Activated CD4-positive, alpha-beta T cell treated with anti-CD3 and anti-CD28 coated beads, Interleukin-2, amount 50 U/mL, for 4 hours (primary cell): ENCODE results near the gene SLC25A26.

Source experiments
- DNase-seq, 2 experiments: peaks; one replicate each; pipeline ENCODE4 v3.0.0-alpha.2; 2020

SLC25A26 gene

DNA sequence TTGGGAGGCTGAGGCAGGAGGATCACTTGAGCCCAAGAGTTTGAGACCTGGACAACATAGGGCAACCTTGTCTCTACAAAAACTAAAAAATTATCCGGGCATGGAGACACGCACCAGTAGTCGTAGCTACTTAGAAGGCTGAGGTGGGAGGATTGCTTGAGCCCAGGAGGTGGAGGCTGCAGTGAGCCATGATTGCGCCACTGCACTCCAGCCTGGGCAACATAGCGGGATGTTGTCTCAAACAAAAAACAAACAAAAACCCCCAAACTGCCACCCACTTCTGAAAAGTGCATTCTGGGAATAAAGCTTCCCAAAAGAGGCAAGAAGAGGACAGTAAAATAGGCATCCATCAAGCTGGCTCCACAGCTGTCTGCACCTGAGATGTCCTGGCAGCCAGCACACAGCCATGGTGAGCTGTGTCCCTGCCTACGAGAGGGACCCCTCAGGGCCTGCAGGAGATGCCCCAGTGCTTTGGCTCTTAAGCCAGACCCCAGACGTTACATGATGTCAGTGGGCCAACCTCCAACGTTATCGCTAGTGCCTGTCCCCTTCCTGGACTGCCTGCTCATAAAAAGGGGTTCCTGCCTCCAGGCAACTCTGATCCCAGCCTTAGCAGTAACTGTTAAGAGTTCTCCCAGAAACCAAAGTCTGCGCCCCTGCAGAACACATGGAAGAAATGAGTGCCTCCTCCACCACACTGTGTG, 178.9 kb downstream of the SLC25A26 start:
- DNase-seq: no peak

DNA sequence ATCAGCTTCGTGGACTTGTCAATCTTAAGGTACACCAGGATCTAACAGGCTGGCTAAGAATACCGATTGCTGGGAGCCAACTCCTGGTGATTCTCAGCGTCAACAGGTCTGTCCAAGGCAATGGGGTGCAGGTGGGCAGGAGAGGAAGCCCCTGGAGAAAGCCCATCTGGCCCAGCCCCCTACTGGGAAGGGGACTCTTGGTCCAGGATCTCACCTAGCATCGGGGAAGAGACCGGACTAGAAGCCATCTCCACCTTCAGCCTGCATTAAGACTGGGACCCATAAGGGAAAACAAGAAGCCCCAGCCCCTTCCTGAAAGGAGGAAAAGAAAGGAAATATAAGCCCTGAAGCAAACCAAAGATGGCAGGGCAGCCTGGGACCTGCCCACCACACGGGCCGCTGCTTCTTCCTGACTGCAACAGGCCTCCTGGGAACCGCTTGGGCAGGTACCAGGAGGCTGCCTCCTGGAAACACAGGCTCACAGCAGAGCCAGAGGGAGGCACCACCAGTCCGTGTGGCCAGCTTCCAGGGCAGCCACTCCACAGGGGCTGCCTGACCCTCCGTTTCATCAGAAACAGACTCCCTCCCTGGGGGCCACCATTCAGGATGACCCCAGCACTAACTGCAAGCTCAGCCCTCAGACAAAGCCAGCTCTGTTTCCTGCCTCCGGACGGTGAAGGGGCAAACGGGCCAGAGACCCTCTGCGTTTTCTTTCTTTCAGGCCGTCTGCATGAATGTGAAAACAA, 179.8 kb downstream of the SLC25A26 start:
- no peak for DNase-seq

DNA sequence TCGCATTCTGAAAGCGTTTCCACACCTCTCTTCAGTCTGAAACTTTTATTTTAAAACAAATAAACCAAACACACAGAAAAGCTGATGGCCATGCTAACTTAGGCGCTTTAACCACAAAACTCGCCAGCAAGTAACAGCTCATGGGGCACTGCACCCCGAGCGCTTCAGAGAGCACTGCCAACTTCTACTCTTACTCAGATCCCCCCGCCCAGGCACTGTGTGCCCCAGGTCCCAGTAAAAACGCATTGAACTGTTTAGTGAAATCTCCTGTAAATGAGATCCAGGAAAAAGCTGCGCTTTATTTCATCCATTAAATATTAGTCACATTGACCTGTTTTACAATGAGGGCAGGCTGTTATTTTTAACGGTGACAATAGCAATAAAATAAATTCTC, 180.4 kb downstream of the SLC25A26 start:
- DNase-seq: no peak

DNA sequence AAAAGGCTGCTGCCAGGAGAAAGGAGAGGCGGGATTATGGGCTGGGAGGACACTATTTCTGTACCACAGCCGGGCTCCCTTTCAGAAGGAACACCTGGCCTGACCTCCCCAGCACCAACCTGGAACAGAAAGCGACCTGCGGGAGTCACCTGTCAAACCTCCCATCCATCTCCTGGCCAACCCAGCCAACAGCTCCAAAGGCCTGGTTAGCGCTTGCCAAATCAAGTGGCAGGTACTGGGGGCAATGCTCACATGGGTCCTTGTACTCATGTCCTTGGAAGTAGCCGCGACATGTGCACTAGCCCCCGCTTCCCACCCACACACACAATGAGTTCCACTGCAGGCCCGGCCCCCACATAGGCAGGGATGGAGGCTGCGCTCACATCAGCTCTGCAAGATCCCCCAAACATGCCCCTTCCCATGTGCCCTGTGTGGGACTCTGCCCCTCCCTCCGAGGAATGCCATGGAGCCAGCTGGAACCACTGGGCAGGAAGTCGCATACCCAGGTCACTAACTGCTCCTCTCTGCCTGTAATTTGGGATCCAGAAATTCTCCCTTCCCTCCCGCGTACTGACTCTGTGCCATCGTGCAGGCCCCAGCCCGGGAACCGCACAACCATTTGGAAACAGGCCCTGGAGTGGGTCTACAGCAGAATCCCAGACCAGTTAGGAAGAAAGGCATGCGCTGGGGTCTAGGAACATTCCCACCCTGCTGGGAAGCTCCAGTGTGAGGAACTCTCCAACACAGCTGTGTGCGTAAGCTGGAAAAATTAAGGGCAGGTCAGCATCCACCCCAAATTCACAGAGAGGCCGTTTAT, 181.1 kb downstream of the SLC25A26 start:
- DNase-seq: no peak

DNA sequence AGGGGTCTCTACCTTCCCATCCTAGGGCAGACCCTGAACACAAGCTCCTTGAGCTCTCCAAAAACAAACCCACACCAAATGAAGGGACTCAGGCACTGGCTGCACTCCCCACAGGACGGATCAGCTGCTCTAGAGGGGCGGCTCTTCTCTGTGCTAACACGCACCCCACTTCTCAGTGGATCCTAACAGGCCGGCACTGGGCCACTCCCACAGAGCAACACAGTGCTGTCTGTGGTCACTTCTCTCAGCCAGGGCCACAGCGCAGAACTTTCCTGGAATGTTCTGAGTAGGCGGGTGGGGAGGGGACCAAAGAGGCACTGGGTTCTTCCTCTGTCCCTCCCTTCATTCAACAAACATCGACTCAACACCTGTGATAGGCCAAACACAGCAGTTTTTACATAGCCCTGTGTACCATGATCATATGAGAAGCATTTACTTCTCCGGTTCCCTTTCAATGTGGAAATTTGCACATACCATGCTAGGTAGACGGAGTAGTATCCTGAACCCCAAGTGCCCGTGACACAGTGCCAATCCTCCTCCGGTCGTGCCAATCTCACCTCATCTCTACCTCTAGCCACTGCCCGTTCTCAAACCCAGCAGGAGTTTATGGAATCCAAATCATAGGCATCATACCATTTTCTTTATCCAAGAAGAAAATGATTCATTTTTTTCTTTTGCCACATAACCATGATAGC, 181.9 kb downstream of the SLC25A26 start:
- DNase-seq: no peak

DNA sequence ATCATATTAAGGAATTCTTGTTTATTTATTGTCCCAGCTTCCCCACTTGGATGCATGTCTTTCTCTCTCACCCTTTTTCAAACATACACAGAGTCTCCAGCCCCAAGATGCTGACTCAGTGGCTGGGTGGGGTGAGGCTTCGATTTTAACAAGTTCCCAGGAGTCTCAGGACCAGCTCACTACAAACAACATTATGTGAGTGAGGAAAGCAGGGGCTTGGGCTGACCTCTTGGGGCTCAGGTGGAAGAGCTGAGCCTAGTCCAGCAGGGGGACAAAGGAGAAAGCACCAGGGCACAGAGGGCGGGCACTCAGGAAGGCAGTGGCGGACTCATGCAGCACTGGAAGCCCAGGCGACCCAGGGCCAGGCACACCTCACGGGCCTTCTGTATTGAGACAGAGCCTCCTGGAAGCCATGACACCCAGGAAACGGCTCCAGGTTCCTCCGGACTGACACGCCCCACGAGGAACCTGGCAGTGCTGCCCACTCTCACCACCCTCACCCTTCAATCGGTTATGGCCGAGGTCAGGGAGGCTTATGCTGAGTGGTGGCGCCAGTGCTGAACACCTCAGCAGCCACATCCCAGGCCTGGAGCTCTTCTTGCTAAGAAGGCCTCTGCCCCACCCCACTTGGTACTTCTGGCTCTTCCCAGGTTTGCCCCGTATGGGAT, 182.7 kb downstream of the SLC25A26 start:
- DNase-seq: no peak

DNA sequence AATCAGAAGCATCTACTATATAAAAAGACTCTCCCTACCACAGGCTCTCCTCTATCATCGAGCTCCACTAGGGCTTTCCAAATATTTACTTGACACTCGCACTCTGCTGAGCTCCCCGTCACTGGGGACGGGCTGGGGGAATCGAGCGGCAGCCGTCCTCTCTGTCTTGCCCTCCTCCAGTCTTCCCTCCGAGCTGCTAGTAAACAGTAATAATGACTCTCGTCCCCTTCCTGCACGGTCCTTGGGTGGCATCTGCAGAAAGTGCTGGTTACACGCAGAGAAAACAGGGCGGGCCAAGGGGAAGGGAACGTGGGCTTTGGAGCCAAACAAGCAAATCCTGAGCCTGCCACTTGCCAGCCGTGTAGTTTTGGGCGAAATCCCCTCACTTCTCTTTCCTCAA, 183.4 kb downstream of the SLC25A26 start:
- no peak for DNase-seq

DNA sequence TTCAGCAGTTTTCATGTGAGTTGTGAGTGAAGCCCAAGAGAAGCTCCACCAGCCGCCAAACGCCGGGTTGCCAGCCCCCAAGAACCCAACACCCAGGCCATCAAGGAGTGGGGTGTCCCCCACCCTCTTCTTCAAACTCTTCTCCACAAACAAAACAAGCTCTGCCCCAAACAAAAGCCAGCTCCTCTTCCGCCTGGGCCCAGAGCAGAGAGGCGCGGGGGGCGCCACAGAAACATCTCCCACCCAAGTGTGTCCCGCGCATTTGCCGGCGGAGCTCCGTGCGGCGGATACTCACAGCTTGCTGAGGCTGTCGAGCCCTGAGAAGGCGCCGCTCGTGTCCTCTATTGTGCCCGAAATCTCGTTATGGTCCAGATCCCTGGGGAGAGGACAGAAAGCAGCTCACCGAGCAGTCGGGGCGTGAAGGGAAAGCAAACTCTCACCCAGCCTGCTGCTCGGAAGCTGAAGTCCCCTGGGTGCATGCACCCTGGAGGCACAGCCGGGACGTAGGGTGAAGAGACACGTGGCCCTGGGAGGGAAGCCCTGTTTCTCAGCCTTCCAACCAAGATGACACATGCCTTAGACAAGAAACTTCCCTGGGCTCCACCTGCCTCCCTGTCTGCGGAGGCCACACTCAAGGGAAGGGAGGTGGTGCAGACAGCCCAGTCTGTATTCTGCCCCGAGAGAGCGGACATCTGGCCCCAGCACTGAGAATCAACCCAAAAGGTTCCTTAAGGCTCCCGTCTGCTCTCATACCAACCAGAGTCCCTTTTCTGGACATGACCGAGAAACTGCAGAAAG, 184.3 kb downstream of the SLC25A26 start:
- DNase-seq: no peak

DNA sequence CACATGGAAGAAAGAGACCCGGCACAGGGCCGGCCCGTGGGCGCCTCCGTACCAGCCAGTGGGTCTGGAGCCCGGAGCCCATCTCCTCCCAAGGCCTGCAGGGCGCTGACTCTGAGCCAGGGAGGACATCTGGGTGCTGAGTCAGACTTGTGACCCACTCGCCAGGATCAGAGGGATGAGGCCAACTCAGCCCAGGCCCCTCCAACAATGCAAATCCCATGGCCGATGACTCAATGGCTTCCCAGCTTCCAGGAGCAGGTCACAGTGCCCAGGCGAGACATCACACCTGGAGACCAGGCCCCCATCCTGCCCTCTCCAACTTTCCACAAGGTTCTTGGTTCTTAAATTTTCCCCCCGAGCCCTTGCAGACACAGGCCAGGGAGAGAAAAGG, 184.9 kb downstream of the SLC25A26 start:
- no peak for DNase-seq

DNA sequence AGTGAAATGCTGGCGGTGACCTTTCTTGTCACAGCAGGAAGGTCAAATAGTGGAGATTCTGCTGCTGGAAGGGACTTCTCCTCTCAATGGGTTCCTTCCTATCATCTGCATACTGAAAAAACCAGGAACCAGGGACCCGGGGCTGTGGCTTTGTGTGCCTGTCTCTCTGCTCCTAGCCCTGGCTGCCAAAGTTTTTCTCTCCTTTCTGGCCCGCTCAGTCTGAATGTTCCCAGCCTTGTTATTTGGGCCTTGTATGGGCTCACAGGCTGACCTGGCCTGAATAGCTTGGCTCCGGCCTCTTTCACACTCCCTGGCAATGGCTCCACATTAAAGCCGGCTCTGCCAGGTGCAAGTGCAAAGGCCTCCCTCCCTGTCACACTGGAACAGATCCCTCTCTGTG, 185.4 kb downstream of the SLC25A26 start:
- DNase-seq: no peak

DNA sequence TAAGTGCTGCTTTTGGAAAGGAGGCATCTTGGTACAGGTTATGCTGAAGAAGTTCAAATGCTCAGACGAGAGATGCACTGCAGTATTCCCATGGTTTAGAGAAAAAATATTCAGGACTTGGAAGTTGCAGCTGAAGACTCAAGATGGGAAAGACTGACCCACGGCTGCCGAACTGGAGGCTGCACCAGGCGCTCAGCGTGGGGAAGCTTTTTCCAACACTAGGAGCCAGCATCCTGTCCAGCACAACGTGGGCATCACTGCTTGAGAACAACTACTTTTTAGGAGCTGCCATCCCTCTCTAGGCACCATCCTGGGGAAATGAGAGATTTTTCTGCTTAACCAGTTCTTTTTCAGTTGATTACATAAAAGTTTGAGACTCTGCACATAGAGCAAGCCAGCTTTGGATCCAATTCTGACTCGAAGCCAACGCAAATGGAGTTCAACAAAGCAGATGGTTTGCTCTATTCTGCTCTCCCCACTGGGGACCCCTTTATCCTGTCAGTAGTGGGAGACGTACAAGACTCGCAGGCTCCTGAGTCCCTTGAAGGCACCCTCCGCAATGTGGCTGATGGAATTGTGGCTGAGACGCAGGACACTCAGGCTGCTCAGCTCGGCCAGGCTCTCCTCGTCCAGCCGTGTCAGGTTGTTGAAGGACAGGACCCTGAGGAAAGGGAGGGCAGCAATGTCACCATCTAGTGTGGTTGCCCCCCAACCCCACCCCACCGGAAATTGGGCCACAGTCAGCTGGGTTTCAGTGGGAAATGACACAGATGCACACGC, 186.2 kb downstream of the SLC25A26 start:
- DNase-seq: no peak

DNA sequence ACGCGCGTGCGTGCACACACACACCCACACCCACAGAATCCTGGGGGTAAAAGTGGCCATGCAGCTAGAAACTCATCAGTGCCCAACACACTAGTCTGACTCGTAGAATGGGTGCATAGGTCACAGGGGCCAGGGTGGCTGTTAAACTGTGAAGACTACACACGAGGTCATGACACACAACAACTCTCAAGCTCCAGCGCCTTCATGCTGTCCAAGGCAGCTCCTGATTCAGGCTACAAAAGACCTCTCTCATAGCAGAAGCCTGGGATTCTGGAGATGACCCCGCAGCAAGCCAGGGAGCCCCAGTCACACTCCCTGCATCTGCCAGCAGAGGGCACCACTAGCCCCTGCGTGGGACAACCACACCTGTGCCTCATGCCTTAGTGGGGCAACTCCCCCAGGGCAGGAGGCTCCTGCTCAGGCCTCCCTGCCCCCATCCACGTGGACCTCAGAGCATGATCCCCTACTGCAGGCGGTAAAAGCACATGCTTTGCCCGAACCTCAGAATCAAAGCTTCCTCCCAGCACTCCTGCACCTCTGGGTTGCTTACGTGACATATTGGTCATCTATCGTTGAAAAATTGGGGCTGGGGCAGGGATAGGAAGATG, 186.9 kb downstream of the SLC25A26 start:
- DNase-seq: peak; percentile 74 to 76

DNA sequence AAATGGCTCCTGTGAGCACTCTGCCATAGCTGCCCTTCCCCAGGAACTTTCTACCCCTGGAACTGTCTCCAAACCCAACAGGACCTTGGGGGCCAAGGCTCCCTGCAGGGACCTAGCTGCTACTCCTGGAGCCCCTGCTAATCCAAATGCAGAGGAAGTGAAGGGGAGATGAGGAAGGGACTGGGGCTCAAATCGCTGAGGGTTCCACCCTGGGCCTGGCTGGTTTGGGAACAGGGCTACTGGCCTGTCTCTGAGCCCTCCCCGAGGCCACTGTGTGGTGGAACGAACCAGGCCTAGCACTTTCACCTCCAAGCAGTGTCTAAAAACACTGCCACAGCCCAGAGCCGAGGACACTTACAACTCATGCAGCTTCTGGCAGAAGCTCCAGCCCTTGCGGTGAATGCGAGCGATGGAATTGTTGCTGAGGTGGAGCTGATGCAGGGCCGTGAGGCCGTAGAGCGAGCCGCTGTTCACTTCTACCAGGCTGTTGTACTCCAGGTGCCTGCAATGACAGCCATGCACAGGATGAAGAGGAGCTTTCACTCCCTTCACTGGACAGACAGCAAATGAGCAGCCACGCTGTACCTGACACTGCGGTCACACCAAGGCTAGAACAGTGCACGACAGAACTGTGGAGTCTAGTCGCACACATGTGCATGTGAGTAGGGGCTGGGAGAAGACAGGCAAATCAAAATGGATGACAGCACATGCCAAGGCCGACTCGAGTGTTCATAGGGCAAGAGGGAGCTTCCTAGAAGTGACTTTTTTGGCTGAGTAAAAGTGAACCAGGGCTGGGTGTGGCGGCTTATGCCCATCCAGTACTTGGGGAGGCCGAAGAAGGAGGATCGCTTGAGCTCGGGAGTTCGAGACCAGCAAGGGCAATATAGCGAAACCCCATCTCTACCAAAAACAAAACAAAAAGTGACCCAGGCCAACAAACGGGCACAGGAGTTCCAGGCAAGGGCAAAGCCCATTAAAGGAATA, 189.3 kb downstream of the SLC25A26 start:
- DNase-seq: no peak

DNA sequence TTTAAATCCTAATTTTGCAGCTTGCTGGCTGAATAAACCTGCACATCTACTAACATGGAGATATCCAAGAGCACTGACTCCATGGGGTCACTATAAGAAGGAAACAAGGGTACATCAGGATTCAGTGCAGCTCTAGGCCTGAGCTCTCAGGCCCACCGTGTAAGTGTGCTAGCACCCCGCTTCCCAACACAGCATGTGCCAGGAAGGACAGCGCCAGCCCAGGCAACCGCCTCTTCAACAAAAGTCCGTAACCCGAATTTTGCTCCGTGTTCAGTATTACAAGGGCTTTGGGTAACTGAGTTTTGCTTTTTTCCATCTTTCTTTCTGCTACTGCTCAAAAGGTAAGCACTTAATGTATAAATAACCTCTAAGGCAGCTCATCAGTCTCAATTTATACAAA, 190.2 kb downstream of the SLC25A26 start:
- no peak for DNase-seq

DNA sequence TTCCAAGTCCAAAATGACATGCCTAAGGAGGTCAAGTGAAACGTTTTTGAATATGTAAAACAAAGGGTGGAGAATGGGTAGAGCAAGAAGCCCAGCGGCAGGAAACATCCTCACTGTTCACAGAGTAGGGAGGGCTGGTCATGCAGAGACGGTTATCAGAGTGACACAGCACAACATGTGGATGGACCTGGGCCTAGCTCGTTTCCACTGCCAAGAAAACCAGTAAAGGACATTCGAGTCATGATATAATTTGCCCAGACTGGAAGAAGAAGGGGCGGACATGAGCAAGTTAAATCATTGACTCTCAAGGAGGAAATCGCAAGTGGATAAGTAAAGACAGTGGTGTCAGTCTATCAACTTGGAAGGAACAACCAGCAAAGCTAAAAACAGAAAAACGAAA, 190.7 kb downstream of the SLC25A26 start:
- DNase-seq: no peak

DNA sequence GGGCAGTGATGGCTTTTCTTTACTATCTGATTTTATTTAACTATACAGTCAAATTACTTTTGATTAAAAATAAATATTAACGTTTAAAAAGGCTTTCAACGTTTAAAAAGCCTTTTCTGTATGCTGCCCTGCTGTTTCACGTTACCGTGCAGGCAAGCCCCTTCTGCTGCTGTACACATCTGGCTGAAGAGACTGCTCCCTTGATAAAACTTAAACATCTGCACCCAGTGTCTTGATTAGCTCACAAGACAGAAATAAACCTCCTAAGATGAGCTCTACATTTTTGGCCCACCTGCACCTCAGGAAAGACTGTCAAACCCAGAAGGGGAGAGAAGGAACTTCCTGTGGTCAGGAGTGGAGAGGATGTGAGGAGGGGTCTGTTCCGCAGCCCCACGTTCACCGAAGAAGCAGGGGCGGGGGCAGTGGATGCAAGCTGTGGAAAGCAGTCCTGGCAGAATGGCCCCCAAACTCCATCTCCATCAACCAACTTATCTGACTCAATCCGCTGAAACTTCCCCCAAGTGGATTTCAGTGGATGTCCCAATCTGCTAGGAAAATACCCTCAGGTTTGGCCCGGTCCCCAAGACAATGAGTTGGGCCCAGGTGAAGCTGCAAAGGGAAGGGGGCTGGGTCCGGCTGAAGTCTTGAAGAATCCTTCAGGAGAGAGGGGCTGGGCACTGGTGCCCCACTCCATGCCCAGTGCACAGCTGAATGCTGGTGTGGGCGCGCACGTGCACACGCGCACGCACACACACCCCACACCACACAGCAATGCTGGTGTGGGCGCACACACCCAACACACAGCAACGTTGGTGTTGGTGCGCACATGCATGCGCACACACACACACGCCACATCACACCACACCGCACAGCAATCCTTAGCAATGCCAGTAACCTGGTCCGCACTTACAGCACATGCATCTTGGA, 191.4 kb downstream of the SLC25A26 start:
- DNase-seq: no peak

DNA sequence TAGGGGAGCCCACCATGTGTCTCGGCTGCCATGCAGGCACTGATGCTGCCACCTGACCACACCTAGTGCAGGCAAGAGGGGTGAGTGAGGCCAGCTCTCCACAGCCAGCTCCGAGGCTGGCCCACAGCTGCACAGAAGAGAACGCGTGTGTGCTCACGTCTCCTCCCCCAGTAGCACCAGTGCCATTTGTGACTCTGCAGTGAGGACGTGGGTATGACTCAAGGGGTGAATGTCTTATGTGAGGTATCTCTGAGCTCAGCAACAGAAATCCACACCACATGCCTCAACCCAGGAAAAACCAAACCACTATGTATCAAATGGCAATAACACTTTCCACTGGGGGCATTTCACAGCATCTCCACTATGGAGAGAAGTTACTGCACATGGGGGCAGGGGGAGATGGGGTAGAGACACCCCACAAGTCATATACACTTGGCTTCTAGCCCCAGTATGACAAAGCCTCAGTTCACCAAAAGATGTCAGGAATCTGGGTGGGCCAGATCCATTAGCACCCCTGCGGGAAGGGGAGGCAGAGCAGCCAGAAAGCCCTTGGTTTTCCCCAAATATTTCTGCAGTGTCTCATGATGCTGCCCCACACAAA, 192.4 kb downstream of the SLC25A26 start:
- no peak for DNase-seq

DNA sequence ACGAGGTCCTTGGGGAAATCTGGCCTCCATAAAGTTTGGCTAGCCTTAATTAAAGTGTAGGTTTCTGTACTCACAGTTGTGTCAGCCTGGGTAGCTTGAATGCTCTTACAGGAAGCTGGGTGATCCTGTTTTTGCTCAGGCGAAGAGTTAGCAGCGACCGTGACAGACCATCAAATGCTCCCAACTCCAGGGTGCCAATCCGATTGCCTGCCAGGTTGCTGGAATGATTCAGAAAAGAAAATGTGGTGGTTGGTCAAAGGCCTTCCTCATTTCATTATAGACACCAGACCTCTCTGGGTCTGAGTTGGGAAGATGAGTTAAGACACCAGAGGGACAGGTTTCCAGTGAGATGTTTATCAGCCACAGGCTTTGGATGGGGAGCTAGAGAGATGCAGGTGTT, 194.0 kb downstream of the SLC25A26 start:
- DNase-seq: no peak
